ENCODE data around the gene CPNE1.
"Not testable (repeated sequence)": the region's sequence is repeated elsewhere in the genome, so short reads cannot be mapped to it uniquely, and the experiment has no call there.

Gene CPNE1

DNA sequence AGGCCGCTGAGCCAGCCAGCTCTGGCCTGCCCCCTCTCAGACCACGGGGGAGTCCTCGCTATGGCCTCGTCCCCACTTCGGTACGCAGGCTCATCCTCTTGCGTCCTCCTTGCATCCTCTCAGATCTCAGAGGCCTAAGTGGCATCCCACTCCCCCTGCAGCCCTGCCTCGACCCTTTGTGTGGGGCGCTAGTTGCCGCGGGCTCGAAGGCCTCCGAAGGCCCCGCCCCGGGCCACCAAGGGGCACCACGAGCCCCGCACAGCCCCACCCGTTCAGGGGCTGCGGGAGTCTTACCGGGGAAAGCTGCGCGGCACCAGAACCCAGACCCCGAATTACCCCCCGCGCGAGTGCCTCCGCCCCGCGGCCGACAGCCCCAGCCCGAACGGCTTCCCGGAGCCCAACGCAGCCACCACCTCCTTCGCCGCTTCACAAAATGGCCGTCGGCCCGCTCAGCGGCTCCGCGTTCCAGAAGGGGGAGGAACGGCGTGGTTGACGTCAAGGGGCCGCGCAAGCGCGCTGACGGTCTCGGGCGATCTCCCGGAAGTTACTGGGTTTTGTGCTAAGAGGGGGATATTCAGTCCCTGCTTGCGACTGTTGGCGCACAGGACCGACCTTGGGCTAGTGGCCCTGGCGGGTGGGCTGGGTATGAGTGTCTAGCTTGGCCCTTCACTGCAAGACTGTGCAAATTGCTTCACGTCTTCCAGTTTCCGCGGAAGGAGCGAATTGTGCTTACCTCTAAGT lies at the start of gene CPNE1, which contains the start of gene RBM12:
Gene CPNE1 (minus strand): TSS at position 435 of the 741 bp plus-strand sequence. CDS start 31,977 bp downstream, outside the sequence.
Gene RBM12 (minus strand): TSS at position 435 of the 741 bp plus-strand sequence. CDS start 9,578 bp downstream, outside the sequence.
- peak; percentile 69 for DNase-seq (ENCODE audit: low read depth)
- peak within 1 kb of the TSS; percentile 98 for H3K4me3 ChIP-seq (ENCODE audit: low read depth, low read length)

DNA sequence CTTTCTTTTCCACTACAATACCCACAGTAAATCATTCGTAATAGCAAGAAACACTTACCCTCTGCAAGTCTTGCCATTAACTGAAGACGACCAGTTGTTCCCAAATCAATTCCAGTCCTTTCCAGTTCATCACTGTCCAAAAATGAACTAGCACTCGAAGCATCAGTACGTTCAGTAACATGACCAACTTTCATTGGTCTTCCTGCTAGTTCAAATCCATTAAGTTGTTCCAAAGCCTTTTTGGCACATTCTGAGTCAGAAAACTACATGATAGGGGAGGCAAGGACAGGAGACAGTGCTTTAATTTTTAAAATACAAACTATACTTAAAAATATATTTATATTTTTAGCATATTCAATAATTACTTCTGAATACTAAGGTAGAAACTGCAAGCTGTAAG lies 49.4 kb upstream of the CPNE1 start:
- no peak overlapping the region for H3K4me3 ChIP-seq (ENCODE audit: low read depth, low read length)
- no peak for DNase-seq (ENCODE audit: low read depth)

DNA sequence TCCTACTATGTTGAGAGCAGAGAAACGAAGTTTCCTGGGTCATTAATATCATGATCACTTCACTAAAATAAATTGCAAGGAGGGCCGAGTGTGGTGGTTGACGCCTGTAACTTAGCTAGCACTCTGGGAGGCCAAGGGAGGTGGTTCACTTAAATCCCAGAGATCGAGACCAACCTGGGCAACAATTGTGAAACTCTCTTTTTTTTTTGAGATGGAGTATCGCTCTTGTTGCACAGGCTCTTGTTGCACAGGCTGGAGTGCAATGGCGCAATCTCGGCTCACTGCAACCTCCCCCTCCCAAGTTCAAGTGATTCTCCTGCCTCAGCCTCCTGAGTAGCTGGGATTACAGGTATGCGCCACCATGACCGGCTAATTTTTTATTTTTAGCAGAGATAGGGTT lies 48.4 kb upstream of the CPNE1 start:
- H3K4me3 ChIP-seq (ENCODE audit: low read depth, low read length): not testable (repeated sequence)

DNA sequence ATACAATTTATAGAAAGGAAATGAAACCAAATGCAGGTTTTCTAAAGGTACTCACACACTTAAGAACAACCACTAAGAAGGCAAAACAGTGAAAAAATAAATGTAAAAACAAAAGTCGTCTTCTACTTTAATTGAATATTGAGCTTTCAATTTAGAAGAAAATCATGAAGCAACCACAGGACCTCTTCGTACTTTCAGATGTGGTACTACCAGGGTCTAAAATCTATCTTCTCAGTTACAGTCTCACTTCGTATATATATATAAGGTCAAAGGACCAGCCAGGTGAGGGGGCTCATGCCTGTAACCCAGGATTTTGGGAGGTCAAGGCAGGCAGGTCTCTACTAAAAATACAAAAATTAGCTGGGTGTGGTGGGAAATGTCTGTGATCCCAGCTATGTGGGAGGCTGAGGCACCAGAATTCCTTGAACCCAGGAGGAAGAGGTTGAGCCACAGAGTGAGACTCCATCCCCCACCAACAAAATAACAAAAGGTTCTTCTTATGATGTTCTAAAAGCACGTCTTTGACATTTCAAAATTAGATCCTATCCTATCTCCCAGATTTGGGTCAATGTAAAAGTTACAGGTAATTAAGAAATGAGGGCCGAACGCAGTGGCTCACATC lies 47.0 kb upstream of the CPNE1 start:
- no peak for DNase-seq (ENCODE audit: low read depth)

More for the DNA sequence above, 48.4 kb upstream of the CPNE1 start:
- DNase-seq (ENCODE audit: low read depth): not testable (repeated sequence)

GRCh38 chr20:35710884-35711587 lies 46.3 kb upstream of the CPNE1 start:
- DNase-seq (ENCODE audit: low read depth): no peak
- no peak overlapping the region for H3K4me3 ChIP-seq (ENCODE audit: low read depth, low read length)

More for the DNA sequence above, 47.0 kb upstream of the CPNE1 start:
- no peak overlapping the region for H3K4me3 ChIP-seq (ENCODE audit: low read depth, low read length)

DNA sequence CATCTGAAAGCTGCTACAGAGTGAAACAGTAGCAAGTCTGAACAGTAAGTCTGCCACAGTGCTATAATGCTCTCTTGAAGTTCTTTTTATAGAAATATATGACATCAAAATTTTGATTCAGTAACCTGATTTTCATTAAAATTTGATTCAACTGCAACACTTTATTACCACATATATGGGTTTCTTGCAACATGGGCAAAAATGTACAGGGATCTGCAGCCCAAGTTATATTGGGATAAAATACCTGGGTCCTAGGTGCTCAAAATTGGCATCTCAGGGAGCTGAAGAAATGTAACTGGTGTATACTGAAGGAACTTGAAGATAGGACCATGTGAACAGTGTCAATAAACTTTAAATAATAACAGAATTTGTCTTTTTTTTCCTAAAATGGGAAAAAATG lies 45.3 kb upstream of the CPNE1 start:
- no peak for DNase-seq (ENCODE audit: low read depth)
- H3K4me3 ChIP-seq (ENCODE audit: low read depth, low read length): no peak overlapping the region

GRCh38 chr20:35709259-35709658 lies 44.6 kb upstream of the CPNE1 start:
- DNase-seq (ENCODE audit: low read depth): no peak
- H3K4me3 ChIP-seq (ENCODE audit: low read depth, low read length): no peak overlapping the region

GRCh38 chr20:35708502-35708901 lies 43.8 kb upstream of the CPNE1 start:
- no peak overlapping the region for H3K4me3 ChIP-seq (ENCODE audit: low read depth, low read length)
- no peak for DNase-seq (ENCODE audit: low read depth)

DNA sequence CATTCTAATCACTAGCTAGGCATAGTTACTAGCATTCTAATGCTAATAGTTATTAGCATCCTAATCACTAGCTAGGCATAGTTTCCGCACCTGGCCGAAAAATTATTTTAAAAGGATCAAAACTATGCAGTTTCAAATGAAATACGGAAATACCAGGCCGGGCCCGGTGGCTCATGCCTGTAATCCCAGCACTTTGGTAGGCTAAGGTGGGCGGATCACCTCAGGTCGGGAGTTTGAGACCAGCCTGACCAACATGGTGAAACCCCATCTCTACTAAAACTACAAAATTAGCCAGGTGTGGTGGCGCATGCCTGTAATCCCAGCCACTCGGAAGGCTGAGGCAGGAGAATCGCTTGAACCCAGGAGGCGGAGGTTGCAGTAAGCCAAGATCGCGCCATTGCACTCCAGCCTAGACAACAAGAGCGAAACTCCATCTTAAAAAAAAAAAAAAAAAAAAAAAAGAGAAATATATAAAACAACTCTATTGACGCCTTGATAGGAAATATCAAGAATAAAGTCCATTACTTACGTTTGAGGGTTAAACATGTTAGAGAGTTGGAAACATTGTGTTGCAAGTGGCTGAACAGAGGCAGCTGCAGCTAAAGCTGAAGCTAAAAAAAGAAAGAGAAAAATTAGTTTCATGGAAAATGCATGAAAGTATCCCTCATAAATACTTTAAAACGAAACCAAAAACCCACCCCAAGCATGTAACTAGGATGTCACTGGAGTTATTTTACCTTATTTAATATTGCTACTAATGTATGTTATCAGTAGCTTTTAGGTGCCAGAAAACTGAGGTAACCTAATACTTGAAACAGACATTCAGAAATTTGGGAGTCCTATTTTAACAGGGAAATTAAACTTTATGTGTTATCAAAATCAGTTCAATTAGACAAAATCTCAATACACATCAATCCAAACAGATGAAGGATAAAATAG lies 42.2 kb upstream of the CPNE1 start:
- DNase-seq (ENCODE audit: low read depth); H3K4me3 ChIP-seq (ENCODE audit: low read depth, low read length): not testable (repeated sequence)

DNA sequence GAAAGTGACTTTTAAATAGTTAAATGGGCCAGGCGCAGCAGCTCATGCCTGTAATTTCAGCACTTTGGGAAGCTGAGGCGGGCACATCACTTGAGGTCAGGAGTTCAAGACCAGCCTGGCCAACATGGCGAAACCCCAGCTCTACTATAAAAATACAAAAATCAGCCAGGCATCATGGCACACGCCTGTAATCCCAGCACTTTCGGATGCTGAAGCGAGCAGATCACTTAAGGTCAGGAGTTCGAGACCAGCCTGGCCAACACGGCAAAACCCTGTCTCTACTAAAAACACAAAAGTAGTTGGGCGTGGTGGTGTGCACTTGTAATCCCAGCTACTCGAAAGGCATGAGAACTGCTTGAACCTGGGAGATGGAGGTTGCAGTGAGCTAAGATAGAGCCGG lies 41.2 kb upstream of the CPNE1 start:
- H3K4me3 ChIP-seq (ENCODE audit: low read depth, low read length); DNase-seq (ENCODE audit: low read depth): not testable (repeated sequence)

GRCh38 chr20:35704514-35705261 lies 40.0 kb upstream of the CPNE1 start:
- no peak overlapping the region for H3K4me3 ChIP-seq (ENCODE audit: low read depth, low read length)
- no peak for DNase-seq (ENCODE audit: low read depth)

GRCh38 chr20:35702824-35703695 lies 38.4 kb upstream of the CPNE1 start:
- no peak overlapping the region for H3K4me3 ChIP-seq (ENCODE audit: low read depth, low read length)
- DNase-seq (ENCODE audit: low read depth): no peak

DNA sequence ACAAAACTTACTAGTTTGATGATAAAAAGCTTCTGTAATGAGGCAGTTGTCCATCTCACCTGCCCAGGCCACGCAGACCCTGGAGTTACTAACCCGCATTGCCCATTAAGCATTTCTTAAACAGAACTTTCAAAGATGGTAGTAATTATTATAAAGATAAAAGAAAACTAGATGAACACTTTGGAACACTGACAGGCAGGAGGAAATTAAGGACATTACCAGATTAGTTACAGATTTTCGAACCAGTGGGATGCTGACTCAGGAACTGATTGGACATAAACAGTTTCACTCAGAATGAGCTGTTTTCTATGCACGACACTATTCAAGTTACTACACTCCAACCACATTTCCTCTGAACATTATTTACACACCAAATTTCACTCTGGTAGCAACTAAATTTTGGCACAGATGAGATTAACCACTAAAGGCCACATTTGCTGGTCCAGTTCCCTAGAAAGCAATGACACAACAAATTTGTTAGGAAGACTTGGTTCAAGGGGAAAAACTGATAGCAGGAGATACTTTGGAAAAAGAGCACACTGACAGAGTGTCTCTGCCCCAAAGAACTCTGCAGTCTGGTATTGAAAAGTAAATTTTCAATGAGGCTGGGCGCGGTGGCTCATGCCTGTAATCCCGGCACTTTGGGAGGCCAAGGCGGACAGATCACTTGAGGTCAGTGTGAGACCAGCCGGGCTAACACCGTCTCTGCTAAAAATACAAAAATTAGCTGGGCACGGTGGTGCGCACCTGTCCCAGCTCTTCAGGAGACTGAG lies 37.5 kb upstream of the CPNE1 start:
- no peak for DNase-seq (ENCODE audit: low read depth)
- H3K4me3 ChIP-seq (ENCODE audit: low read depth, low read length): no peak overlapping the region

GRCh38 chr20:35700625-35701148 lies 36.0 kb upstream of the CPNE1 start:
- no peak overlapping the region for H3K4me3 ChIP-seq (ENCODE audit: low read depth, low read length)
- no peak for DNase-seq (ENCODE audit: low read depth)

GRCh38 chr20:35699957-35700624 lies 35.4 kb upstream of the CPNE1 start:
- H3K4me3 ChIP-seq (ENCODE audit: low read depth, low read length): peak overlapping the region; percentile 98
- DNase-seq (ENCODE audit: low read depth): no peak
